Chondrocyte (in vitro differentiated cells): ENCODE measurements around the gene TMPRSS6. TPM values are rescaled to one million over a fixed set of nuclear protein-coding genes. Genes with fewer than 3 reads are reported as not detected.

Source experiments
- DNase-seq: peaks from one replicate; pipeline ENCODE4 v3.0.0; 2021; ENCODE audit warnings: mixed read lengths, low spot score
- H3K27ac Mint-ChIP-seq: one replicate; pipeline ENCODE4 v1.8.0; 2021; ENCODE audit warnings: mild to moderate bottlenecking, moderate library complexity, mixed read lengths; ENCODE audit not compliant: unreplicated experiment
- H3K27me3 Mint-ChIP-seq: 2 replicates; pipeline ENCODE4 v1.8.0; 2021; ENCODE audit warnings: low read depth, mixed read lengths
- H3K36me3 Mint-ChIP-seq: 2 replicates; pipeline ENCODE4 v1.8.0; 2021; ENCODE audit warnings: low read depth, mixed read lengths
- H3K4me1 Mint-ChIP-seq: 2 replicates; pipeline ENCODE4 v1.8.0; 2021; ENCODE audit warnings: low read depth, mild to moderate bottlenecking, mixed read lengths
- H3K4me3 Mint-ChIP-seq: one replicate; pipeline ENCODE4 v1.8.0; 2021; ENCODE audit warnings: mild to moderate bottlenecking, moderate library complexity, mixed read lengths; ENCODE audit not compliant: unreplicated experiment
- H3K9me3 Mint-ChIP-seq: 2 replicates; pipeline ENCODE4 v1.8.0; 2021; ENCODE audit warnings: low read depth, mixed read lengths
- total RNA-seq: library from RNA; stranded (reverse); gene quantifications from 3 replicates; pipeline ENCODE4 v1.2.1, GENCODE V29; 2021
- TF ChIP-seq, protein P1 (sequence below): fragments of 200-600 bp; sonication (generic); IDR thresholded peaks from 2 replicates; pipeline ENCODE4 v1.5.0; 2021; ENCODE audit warnings: antibody characterized with exemption, mild to moderate bottlenecking, moderate library complexity

The TMPRSS6 gene
- total RNA-seq, 1 donor from 2014 or later: not detected

DNA sequence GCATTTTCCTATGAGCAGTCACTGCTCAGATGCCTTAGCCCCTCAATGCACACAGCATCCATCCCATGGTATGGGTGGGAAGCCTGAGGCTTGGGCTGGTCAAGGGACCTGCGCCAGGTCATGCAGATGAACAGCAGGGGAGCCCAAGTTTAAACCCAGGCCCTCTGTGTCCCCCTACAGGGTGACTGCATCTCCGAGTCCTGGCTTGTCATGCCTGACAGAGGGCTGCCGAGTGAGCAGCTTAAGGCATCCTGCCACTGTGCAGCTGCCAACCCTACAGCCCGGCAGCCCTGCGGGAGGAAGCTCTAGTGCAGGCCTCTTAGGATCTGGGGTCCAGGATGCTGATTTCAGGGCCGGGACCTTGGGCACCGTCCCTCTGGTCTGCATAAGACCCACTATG lies 30.2 kb upstream of the TMPRSS6 start:
- Mint-ChIP-seq H3K9me3 (no peaks in the 10 kb centered on the region), H3K27ac (no peak overlapping the region), H3K4me3 (no peak overlapping the region), H3K27me3 (peaks cover 18% of the 10 kb centered on the region), H3K4me1 (no peaks in the 10 kb centered on the region), H3K36me3 (no peaks in the 10 kb centered on the region)
- TF ChIP-seq, protein P1, sequence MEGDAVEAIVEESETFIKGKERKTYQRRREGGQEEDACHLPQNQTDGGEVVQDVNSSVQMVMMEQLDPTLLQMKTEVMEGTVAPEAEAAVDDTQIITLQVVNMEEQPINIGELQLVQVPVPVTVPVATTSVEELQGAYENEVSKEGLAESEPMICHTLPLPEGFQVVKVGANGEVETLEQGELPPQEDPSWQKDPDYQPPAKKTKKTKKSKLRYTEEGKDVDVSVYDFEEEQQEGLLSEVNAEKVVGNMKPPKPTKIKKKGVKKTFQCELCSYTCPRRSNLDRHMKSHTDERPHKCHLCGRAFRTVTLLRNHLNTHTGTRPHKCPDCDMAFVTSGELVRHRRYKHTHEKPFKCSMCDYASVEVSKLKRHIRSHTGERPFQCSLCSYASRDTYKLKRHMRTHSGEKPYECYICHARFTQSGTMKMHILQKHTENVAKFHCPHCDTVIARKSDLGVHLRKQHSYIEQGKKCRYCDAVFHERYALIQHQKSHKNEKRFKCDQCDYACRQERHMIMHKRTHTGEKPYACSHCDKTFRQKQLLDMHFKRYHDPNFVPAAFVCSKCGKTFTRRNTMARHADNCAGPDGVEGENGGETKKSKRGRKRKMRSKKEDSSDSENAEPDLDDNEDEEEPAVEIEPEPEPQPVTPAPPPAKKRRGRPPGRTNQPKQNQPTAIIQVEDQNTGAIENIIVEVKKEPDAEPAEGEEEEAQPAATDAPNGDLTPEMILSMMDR: no peak
- DNase-seq: no peak

DNA sequence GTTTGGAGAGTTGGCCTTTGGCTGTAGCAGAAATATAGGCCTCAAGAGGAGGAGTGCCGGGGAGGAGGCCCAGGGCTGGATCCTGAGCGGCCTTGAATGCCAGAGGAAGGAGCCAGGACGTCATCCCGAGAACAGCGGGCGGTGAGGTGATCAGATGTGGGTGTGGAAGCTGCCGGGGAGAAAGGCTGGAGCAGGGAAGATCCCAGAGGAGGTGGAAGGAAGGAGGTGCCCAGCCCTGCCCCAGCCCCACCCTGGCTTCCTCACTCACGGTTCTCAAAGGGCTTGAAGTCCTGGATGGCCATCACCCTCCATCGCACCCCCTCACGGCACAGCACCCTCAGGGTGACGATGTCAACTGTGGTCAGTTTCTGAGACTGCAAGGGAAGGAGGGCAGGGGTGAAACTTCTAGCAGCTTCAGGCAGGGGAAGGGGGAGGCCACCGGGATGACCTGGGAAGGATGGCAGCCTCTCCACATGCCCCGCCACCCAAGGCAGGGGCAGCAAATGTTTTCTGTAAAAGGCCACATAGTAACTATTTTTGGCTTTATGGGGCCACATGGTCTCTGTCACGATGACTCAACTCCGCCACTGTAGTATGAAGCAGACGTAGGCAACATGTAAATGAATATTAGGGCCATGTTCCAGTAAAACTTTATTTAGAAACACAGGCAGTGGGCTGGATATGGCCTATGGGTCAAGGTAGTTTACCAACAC lies 29.5 kb upstream of the TMPRSS6 start:
- Mint-ChIP-seq H3K4me1 (no peaks in the 10 kb centered on the region), H3K9me3 (no peaks in the 10 kb centered on the region), H3K27ac (no peak overlapping the region), H3K27me3 (peaks cover 16% of the 10 kb centered on the region), H3K4me3 (no peak overlapping the region), H3K36me3 (no peaks in the 10 kb centered on the region)
- no peak for DNase-seq
- TF ChIP-seq, protein P1: no peak

DNA sequence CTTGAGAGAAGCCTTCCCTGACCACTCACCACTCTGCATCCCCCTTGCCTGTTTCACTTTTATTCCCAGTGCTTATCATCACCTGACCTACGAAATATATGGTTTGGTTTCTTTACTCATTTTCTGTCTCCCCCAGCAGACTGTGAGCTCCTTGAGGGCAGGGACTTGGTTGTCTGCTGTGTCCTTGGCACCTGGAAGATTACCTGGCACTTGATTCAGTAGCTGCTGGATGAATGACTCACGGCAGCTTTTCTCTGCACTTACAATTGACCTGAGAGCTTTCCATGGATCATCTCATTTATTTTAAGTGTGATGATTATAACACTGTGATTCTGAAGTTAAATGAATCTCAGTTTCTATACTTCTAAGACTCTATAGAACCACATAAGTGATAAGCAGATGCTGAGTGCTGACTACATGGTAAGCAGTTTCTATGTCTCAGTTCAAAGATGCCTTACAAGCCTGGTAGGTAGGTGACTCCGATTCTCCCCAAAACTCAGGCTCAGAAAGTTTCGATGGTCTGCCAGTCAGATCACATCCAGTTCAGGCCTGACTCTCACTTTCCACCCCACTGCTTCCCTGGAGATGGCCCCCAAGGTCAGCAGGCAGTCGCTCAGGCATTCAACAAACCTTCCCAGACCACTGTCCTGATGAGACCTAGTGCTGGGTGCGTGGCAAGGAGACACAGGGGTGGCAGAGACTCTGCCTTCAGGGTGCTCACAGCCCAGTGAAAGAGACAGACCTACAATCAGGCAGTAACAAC lies 28.6 kb upstream of the TMPRSS6 start:
- Mint-ChIP-seq H3K4me3 (no peak overlapping the region), H3K27ac (no peak overlapping the region), H3K27me3 (peaks cover 12% of the 10 kb centered on the region), H3K36me3 (no peaks in the 10 kb centered on the region), H3K9me3 (no peaks in the 10 kb centered on the region), H3K4me1 (no peaks in the 10 kb centered on the region)
- TF ChIP-seq, protein P1: no peak
- DNase-seq: no peak

DNA sequence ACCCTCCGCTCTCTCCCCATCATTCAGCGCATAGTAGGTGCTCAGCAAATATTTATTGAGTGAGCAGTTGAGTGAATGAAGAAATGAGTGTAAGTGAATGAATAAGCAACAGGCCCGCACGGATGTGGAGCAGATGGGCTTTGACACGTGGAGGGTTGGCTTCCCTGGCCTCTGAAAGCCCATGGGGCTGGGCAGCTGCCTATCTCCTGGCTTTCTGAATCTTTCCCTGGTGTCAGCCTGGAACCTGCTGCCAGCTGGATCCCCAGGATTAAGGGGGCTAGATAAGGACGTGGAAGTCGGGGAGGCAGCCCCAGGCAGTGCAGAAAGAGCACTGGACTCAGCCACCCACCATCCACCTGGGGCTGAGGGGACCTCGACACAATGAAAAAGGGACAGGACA lies 27.6 kb upstream of the TMPRSS6 start:
- TF ChIP-seq, protein P1: no peak
- no peaks in the 10 kb centered on the region for H3K36me3 Mint-ChIP-seq
- no peaks in the 10 kb centered on the region for H3K4me1 Mint-ChIP-seq
- H3K27ac Mint-ChIP-seq: no peak overlapping the region
- peaks cover 15% of the 10 kb centered on the region for H3K27me3 Mint-ChIP-seq
- no peak for DNase-seq
- no peak overlapping the region for H3K4me3 Mint-ChIP-seq
- no peaks in the 10 kb centered on the region for H3K9me3 Mint-ChIP-seq

DNA sequence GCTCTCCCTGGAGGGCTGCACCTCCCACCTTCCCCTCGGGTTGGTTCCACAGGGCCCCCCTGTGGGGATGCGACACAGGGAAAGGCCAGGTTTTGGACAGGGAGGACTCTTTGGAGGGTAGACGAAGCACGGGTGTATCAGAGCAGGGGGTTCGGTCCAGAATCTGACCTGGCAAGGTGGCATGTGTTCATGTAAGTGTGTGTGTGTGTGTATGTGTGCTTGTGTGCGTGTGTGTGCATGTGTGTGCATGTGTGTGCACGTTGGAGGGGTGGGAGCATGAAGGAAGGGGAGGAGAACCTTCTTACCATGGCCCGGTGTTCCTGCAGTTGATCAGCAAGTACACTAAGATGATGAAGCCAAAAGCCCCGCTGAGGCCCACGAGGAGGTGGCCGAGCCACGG lies 25.5 kb upstream of the TMPRSS6 start:
- Mint-ChIP-seq H3K9me3 (no peaks in the 10 kb centered on the region), H3K4me1 (no peaks in the 10 kb centered on the region), H3K36me3 (no peaks in the 10 kb centered on the region), H3K4me3 (no peak overlapping the region), H3K27ac (no peak overlapping the region), H3K27me3 (peaks cover 18% of the 10 kb centered on the region)
- TF ChIP-seq, protein P1: no peak
- no peak for DNase-seq
